Measurements from ENCODE around the gene NSUN6.

DNA sequence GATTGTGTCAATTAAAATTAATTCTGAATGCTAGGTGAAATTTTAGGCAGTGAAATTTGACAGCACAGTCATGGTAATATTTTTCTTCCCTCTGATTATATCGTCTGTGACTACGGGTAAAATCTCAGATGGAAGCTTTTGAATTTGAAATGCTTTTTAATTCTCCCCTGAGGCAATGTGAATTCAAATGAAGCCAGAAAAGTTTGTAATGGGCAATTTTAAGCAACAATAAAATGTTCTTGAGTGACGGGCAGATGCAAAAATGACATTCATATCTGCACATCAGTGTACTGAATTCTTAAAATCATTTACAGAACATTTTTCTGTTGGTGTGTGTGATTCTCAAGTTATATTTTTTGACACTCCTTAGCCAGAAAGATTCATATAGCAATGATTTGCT is 134.5 kb downstream of the NSUN6 start:
- TF ChIP-seq, protein P1, sequence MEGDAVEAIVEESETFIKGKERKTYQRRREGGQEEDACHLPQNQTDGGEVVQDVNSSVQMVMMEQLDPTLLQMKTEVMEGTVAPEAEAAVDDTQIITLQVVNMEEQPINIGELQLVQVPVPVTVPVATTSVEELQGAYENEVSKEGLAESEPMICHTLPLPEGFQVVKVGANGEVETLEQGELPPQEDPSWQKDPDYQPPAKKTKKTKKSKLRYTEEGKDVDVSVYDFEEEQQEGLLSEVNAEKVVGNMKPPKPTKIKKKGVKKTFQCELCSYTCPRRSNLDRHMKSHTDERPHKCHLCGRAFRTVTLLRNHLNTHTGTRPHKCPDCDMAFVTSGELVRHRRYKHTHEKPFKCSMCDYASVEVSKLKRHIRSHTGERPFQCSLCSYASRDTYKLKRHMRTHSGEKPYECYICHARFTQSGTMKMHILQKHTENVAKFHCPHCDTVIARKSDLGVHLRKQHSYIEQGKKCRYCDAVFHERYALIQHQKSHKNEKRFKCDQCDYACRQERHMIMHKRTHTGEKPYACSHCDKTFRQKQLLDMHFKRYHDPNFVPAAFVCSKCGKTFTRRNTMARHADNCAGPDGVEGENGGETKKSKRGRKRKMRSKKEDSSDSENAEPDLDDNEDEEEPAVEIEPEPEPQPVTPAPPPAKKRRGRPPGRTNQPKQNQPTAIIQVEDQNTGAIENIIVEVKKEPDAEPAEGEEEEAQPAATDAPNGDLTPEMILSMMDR (conservative IDR thresholded peaks at IDR 0.05; ENCODE audit: low read depth in 2 of 2), result no peak
- TF ChIP-seq POLR2AphosphoS5 (IDR thresholded peaks at IDR 0.05; ENCODE audit: low read depth) (no peak), EZH2 (IDR thresholded peaks at IDR 0.05; ENCODE audit: low read depth, unreplicated experiment) (no peak), CREB1 (CRISPR knock-in tag; IDR thresholded peaks at IDR 0.05; ENCODE audit: low read depth) (no peak), EZH2phosphoT487 (IDR thresholded peaks at IDR 0.05; ENCODE audit: unreplicated experiment) (no peak), JUNB (IDR thresholded peaks at IDR 0.05; ENCODE audit: unreplicated experiment) (no peak), ZNF331 (CRISPR knock-in tag; IDR thresholded peaks at IDR 0.05; ENCODE audit: low read depth) (no peak)
- TF ChIP-seq, protein P2, sequence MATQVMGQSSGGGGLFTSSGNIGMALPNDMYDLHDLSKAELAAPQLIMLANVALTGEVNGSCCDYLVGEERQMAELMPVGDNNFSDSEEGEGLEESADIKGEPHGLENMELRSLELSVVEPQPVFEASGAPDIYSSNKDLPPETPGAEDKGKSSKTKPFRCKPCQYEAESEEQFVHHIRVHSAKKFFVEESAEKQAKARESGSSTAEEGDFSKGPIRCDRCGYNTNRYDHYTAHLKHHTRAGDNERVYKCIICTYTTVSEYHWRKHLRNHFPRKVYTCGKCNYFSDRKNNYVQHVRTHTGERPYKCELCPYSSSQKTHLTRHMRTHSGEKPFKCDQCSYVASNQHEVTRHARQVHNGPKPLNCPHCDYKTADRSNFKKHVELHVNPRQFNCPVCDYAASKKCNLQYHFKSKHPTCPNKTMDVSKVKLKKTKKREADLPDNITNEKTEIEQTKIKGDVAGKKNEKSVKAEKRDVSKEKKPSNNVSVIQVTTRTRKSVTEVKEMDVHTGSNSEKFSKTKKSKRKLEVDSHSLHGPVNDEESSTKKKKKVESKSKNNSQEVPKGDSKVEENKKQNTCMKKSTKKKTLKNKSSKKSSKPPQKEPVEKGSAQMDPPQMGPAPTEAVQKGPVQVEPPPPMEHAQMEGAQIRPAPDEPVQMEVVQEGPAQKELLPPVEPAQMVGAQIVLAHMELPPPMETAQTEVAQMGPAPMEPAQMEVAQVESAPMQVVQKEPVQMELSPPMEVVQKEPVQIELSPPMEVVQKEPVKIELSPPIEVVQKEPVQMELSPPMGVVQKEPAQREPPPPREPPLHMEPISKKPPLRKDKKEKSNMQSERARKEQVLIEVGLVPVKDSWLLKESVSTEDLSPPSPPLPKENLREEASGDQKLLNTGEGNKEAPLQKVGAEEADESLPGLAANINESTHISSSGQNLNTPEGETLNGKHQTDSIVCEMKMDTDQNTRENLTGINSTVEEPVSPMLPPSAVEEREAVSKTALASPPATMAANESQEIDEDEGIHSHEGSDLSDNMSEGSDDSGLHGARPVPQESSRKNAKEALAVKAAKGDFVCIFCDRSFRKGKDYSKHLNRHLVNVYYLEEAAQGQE (IDR thresholded peaks at IDR 0.05; ENCODE audit: unreplicated experiment), result no peak
- TF ChIP-seq, protein P3, sequence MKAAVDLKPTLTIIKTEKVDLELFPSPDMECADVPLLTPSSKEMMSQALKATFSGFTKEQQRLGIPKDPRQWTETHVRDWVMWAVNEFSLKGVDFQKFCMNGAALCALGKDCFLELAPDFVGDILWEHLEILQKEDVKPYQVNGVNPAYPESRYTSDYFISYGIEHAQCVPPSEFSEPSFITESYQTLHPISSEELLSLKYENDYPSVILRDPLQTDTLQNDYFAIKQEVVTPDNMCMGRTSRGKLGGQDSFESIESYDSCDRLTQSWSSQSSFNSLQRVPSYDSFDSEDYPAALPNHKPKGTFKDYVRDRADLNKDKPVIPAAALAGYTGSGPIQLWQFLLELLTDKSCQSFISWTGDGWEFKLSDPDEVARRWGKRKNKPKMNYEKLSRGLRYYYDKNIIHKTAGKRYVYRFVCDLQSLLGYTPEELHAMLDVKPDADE (IDR thresholded peaks at IDR 0.05), result no peak
